Stimulated activated CD4-positive, alpha-beta T cell treated with anti-CD3 and anti-CD28 coated beads, TNF-alpha, amount 100 ng/mL, for 4 hours (primary cell): ENCODE measurements around the gene ADAM23.
A peak's percentile ranks its signal among the peaks of the same experiment; 100 is the strongest.
"Not testable (repeated sequence)": the region's sequence is repeated elsewhere in the genome, so short reads cannot be mapped to it uniquely, and the experiment has no call there.

Experiments
- DNase-seq, 3 experiments: peaks; one replicate each; pipeline ENCODE4 v3.0.0-alpha.2; 2020; ENCODE audit warnings: low read depth in 3 of 3

The ADAM23 gene, protein sequence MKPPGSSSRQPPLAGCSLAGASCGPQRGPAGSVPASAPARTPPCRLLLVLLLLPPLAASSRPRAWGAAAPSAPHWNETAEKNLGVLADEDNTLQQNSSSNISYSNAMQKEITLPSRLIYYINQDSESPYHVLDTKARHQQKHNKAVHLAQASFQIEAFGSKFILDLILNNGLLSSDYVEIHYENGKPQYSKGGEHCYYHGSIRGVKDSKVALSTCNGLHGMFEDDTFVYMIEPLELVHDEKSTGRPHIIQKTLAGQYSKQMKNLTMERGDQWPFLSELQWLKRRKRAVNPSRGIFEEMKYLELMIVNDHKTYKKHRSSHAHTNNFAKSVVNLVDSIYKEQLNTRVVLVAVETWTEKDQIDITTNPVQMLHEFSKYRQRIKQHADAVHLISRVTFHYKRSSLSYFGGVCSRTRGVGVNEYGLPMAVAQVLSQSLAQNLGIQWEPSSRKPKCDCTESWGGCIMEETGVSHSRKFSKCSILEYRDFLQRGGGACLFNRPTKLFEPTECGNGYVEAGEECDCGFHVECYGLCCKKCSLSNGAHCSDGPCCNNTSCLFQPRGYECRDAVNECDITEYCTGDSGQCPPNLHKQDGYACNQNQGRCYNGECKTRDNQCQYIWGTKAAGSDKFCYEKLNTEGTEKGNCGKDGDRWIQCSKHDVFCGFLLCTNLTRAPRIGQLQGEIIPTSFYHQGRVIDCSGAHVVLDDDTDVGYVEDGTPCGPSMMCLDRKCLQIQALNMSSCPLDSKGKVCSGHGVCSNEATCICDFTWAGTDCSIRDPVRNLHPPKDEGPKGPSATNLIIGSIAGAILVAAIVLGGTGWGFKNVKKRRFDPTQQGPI

DNA sequence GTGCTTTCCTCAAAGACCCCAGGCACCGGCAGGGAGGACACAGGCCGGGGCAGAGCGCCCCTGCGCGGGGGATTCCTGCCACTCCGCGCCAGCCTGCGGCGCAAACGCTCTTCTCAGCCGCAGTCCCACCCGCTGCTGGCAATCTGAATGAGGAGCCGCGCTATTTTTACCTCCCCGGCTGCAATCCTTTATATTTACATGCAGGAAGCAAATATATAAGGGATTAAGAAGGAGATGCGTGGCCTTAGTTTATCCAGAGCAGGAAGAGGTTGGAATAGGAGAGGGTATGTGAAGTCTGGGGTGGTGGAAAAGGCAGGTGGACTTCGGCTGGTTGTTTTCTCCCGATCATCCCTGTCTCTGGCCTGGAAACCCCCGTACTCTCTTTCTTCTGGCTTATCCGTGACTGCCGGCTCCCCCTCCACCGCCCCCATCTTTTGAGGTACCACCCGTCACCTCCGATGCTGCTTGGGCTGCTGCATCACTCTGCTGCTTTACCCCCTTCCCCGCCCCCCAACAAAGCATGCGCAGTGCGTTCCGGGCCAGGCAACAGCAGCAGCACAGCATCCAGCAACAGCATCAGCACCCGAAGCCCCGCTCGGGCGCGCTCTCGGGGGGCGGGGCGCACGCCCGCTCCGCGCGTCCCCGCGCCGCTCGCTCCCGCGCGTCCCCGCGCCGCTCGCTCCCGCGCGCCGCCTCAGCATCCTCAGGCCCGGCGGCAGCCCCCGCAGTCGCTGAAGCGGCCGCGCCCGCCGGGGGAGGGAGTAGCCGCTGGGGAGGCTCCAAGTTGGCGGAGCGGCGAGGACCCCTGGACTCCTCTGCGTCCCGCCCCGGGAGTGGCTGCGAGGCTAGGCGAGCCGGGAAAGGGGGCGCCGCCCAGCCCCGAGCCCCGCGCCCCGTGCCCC lies at the start of gene ADAM23:
Gene ADAM23, plus strand, starts transcription at position 700 of the 902 bp plus-strand sequence. CDS start 335 bp downstream, outside the sequence.
- DNase-seq = peak in 1 of 3 experiments; percentile 3

DNA sequence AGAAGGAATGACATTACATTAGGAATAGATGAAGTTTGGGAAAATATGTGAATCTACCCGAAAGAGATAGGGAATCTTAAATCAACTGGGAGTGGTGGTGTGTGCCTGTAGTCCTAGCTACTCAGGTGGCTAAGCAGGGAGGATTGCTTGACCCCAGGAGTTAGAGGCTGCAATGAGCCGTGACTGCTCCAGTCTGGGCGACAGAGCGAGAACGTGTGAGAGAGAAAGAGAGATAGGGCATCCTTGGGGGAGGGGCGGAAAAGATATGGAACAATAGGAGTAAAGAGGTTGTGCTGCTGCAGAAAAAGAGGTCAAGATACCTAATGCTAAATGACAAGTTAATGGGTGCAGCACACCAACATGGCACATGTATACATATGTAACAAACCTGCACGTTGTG lies 47.1 kb upstream of the ADAM23 start:
- DNase-seq = no peak

DNA sequence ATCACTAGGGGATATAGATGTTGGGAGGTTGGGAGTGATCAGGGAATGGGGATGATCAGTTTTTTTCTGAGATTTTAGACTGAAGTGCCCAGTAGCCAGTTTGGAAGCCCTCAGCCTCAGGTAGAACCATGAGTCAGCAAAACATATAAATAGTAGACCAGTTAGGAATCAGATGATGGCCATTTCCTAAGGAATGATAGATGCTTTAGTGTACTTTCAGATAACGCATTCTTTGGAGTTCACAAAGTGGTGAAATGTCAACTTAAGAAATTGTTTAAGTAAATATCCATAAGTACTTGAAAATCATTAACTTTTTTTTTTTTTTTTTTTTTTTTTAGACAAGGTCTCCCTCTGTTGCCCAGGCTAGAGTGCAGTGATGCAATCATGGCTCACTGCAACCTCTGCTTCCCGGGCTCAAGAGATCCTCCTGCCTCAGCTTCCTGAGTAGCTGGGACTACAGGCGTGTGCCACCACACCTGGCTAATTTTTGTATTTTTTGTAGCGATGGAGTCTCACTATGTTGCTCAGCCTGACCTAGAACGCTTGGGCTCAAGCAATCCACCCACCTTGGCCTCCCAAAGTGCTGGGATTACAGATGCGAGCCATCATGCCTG lies 40.3 kb upstream of the ADAM23 start:
- not testable (repeated sequence) for DNase-seq

DNA sequence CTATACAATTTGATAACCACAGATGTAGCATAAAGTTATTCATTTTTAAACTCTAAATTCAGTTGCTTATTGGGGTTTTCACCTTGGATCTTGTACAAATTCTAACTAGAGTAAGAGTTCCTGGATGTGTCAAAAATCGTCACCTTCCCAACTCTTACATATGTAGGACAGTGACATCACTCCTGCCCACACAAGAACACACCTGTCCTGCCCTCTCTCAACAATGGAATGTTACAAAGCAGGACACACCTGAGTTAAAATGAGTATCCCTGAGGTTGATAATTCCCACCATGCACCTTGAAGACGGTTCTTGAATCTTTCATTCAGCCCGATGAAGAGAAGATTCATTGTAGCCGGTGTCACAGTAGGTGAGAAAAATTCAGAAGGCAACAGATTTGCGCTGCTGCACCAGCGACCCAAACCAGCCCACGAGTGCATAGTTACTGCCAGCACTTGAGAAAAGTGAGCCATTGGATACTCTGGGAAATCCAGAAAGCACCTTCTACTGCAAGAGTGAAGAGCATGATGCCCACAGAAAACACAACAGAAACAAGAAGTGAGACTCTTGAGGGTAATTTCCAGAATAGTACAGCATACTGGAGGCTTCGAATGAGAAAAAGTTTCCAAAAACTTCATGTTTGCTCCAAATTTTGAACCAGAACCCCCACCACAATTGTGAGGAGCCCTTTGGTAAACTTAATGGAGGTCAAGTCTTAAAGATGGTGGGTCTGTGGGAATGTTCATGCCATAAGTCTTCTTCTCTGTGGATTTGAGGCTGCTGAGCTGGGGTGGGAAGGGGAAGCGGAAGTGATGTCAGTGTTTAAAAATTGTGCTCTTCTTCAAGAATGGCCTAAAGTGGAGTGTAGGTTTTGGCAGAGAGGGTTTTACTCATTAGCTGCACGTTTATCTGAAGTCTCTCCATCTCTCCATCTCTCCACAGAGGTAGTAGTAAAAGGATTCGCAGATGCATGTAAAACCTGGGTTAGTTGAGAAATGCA lies 34.7 kb upstream of the ADAM23 start:
- DNase-seq = no peak

DNA sequence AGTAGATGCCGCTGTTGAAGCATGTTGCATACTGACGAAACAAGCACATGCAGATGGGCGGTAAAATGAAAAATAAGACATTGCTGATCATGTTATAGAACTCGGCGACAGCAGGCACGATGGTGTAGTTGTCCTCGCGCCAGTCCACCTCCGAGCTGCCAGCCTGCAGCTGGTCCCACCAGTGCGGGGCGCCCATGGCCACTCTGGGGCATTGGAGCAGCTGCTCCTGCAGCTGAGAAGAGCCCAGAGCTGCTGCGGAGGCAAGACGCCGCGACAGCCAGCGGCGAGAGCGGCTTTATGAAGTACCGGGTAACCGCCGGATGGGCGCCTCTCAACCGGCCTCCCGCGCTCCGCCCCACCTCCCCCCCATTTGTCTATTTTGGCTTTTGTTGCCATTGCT lies 32.6 kb upstream of the ADAM23 start:
- DNase-seq = no peak

DNA sequence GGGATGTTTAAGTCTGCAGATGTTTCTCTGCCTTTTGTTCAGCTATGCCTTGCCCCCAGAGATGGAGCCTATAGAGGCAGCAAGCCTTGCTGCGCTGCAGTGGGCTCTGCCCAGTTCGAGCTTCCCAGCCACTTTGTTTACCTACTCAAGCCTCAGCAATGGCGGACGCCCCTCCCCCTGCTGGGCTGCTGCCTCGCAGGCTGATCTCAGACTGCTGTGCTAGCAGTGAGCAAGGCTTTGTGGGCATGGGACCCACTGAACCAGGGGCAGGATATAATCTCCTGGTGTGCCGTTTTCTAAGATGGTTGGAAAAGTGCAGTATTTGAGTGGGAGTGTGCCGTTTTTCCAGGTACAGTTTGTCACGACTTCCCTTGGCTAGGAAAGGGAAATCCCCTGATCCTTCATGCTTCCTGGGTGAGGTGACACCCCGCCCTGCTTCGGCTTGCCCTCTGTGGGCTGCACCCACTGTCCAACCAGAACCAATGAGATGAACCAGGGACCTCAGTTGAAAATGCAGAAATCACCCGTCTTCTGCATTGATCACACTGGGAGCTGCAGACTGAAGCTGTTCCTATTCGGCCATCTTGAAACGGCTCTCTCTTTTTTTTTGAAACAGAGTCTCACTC lies 27.6 kb upstream of the ADAM23 start:
- DNase-seq = no peak

DNA sequence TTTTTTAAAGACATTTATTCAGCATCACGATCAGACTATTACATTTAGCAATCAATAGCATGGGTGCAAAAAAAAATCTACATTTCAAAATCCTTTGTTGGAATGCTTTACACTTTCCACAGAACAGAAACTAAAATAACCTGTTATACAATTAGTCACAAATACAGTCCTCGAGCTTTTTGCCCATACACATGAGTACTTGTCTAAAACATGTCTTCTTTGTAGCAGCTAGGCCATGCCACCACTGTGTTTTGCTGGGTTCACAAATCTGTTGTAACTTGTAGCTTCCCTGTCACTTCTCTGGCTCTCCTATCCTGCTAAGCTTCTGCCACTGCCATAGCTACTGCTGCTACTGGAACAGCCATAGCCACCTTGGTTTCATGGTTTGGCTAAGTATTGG lies 24.4 kb upstream of the ADAM23 start:
- DNase-seq = no peak

DNA sequence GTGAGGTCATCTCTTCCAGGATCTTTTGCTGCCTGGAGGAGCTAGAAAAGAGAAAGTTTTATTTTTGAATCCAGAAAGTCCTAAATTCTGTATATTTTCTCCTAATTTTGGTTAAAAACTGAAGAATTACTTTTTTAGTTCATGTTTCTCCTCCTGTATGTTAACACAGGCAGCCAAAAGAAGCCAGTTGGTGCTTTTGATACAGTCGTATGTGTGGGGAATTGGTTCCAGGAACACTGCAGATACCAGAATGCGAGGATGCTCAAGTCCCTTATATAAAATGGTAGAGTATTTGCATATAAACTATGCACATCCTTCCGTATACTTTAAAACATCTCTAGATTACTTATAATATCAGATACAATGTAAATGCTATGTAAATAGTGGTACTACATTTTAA lies 22.6 kb upstream of the ADAM23 start:
- no peak for DNase-seq

DNA sequence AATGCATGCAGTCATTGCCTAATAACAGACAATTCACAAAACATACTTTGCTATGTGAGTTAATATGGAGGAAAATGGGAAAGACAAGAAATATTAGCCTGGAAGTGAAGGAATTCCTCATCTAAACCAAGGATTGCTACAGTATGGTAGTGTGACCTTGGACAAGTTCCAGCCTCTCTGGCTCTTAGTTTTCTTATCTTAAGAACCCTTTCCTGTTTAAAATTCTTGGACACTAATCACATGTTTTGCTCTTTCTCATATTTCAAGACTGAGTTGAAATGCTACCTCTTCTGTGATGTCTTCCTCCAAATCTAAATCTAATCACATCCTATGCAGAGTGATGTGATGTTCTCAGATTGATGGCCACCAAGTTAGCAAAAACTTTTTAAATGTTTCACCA lies 20.8 kb upstream of the ADAM23 start:
- no peak for DNase-seq

DNA sequence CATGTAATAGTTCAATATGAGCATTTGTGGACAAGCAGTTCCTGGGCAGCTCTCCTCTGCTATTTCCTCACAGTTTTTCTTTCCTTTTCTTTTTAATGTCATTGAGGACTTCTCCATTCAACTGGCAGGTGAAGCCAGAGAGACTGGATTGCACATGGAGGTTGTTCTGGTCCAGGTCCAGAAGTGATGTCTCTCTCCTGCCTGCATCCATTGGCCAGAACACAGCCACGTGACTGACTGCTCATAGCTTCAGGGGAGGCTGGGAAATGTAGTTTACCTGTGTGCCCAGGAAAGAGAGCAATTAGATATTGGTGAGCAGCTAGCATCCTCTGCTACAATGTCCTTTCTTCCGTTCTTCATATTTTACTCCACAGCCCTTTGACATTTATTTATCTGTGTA lies 20.2 kb upstream of the ADAM23 start:
- DNase-seq = no peak

DNA sequence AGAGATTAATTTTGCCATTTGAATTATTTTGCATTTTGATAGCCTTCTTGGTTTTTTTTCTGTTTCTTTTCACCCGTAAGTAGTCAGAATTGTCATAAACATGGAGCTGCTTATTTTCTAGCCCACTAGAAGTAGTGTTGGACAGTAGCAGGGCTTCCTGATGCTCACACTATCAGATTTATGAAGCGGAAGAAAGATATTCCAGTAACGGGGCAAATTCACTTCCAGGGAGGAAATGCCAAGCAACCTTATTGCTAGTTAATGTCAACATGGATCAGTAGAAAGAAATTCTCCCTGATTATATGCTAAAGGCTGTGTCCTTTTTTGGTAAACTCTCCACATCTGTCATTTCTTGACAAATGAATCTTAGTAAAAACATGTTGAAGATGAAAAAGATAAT lies 19.2 kb upstream of the ADAM23 start:
- DNase-seq = no peak

DNA sequence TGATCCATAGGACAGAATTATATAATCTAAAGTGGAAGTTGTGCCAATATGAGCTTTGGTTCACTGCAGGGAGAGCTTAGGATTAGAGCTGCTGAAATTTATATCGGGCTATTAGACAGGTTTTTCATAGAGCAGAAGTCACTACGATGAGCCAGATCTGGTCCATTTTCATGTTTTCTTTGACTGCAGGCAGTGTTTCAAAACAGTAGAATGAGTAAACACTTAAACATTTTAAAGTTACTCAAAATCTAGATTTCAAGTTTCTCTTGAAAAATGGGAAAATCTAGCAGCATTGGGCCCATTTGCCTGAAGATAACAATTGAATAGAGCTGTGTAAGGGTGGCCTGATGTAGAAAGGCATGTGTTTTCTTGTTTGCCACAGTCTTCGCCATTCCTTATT lies 14.5 kb upstream of the ADAM23 start:
- DNase-seq = no peak

DNA sequence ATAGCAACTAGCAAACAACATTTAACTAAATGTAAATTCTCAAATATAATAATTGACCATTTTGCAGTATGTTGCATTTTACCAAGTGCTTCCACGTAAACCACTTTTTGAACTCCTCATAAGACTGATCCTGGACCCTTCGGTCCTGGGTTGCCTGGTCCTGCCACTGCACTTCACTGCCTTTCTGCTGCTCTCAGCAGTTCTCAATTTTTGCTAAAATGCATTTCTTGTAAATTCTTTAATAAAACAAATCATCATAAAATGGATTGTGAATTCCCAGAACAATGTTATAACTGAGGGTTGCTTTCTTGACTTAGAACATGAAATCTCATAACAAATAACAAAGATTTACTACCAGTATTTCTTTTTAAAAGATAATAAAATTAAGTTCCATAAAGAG lies 12.9 kb upstream of the ADAM23 start:
- no peak for DNase-seq

DNA sequence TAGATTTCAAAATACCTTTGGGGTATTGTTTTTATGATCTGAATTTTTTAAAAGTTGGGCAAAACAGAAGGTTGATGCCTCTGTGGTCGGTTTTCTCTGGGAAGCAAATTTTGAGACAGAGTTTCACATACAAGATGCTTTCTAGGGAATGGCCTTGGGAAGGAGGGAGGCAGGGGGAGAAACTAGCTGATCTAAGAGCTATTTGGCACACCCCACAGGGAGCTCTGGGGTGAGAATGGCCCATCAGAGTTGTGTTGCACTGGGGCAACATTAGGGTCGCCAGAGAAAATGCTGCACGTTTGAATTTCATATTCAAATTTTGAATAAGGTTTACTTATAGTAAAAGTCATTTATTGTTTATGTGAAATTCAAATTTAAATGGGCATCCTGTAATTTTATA lies 11.9 kb upstream of the ADAM23 start:
- no peak for DNase-seq

DNA sequence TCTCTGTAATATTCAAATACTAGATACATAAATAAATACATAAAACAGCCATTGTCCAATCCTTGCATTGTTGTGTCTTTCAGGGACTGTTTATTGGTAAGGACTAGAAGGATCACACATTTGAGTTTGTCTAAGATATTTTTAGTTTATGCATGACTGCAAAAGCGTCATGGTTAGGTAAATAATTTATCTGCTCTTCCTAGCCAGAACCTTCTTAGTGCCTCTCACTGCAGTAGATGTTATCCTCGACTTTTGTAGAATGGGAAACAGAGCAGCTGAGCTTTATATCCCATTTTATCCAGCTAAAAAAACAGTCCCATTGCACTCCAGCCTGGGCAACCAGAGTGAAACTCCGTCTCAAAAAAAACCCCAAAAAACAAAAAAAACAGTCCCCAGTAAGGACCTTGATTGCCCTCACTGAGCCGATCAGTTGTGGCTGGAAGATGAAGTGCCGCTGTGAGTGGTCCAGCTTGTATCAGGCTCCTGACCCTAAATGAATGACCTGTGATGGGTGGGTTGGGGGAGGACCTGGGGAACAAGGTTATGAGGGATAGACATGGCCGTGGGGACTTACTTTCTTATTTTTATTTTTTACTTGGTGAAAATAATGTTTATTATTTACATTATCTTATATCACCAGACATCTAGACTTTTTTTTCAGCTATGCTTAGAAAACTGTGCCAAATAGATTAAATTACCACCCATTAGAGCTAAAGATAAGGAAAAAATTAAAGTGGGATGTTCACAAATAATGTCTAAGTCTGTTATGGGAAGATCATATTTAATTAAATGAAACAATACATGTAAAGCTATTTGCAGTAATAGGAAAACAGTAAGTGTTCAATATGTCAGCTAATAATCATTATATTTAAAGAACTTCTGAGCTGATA lies 10.9 kb upstream of the ADAM23 start:
- no peak for DNase-seq

DNA sequence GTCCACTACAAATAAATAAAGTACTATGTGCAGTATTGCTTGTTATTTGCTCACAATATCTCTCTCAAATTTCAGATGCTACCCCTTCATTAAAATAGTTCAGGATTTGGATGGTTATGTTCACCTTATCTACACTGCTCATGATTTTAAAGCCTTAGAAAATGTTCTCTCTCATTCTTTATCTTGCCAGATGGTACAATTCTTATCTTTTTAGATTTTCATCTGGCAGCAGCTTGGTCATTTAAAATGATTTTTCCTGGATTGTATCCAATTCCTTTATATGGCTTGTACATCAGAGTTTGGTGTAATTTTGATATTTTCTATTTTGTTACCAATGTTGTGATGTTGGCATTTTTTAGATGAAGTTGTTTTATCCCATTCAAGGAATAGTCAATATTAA lies 10.1 kb upstream of the ADAM23 start:
- DNase-seq = no peak

DNA sequence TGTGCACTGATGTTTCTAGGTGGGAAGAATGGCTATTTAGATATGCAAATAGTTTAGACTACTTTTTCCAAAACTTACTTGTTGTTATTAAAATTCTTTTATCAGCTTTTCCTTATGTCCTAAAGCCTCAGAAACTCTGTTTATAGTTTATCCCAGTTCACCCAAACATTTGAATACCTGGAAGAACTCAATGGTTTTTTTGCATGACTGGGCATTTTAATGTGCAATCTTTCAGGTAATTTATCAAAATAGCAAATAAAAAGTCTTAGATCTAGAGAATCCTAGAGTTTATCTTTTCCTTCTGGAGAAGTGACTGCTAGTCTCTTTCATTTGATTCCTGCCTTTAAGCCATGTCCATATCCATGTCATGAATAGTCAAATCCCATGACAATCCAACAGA lies 9.6 kb upstream of the ADAM23 start:
- DNase-seq = no peak

DNA sequence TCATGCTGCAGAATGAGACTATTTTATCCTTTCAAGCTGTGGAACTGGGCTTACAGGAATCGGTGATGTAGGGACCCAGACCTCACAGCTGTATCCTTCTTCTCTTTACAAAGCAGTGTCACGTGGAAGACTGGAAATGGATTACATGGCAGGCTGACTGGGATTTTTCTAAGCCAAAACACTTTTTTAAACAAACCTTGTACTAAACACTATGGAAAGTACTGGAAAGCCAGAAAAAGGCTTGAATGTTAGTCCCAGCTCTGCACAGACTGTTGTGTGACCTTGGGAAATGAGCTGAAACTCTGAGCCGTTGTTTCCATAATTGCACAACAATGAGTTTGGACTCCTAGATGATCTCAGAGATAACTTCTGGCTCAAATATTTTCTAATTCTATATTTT lies 7.6 kb upstream of the ADAM23 start:
- no peak for DNase-seq

DNA sequence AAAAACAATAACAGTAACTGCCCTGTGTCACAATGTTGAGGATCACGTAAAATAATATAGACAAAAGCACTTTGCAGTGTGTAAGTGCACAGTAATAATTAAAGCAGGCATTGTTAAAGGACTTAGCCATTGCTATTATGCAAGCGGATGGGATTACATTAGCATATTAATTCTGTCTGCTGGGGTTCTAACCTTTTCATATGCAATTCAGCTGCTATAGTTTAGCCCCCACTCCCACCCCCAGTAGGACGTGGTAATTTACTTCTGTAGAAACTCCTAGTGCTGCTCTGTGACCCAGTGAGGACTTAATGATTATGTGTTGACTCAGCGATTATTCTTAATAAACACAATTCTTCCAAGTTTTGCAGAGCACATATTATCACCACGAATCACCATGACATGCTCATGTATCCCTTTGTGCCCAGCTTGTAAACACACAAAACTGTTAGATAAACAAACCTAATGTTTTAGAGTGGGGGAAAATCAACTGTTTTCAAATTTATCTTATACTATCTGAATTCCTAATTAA lies 5.1 kb upstream of the ADAM23 start:
- DNase-seq = no peak
